GM10266 (cell line): ENCODE data around the gene GOLIM4.

ENCODE experiments used
- DNase-seq: peaks from one replicate; pipeline ENCODE4 v3.0.0; 2012; ENCODE audit errors: extremely low spot score
- TF ChIP-seq, protein P1 (sequence below): IDR thresholded peaks from 2 replicates; pipeline ENCODE4 v1.5.1; 2012; ENCODE audit warnings: mild to moderate bottlenecking, low read depth; ENCODE audit not compliant: control insufficient read depth, insufficient read depth; ENCODE audit errors: missing control alignments

Gene GOLIM4

GRCh38 chr3:168047936-168048335 lies 47.8 kb downstream of the GOLIM4 start:
- no peak for DNase-seq
- TF ChIP-seq, protein P1, sequence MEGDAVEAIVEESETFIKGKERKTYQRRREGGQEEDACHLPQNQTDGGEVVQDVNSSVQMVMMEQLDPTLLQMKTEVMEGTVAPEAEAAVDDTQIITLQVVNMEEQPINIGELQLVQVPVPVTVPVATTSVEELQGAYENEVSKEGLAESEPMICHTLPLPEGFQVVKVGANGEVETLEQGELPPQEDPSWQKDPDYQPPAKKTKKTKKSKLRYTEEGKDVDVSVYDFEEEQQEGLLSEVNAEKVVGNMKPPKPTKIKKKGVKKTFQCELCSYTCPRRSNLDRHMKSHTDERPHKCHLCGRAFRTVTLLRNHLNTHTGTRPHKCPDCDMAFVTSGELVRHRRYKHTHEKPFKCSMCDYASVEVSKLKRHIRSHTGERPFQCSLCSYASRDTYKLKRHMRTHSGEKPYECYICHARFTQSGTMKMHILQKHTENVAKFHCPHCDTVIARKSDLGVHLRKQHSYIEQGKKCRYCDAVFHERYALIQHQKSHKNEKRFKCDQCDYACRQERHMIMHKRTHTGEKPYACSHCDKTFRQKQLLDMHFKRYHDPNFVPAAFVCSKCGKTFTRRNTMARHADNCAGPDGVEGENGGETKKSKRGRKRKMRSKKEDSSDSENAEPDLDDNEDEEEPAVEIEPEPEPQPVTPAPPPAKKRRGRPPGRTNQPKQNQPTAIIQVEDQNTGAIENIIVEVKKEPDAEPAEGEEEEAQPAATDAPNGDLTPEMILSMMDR, result no peak

GRCh38 chr3:168047190-168047795 lies 48.4 kb downstream of the GOLIM4 start:
- TF ChIP-seq, protein P1, result peak; percentile 90
- DNase-seq, result peak; percentile 69

- TF ChIP-seq, protein P1, result no peak
- DNase-seq, result no peak
Observed at GRCh38 chr3:168044049-168044448, 51.7 kb downstream of the GOLIM4 start.

- peak; percentile 29 for DNase-seq
- TF ChIP-seq, protein P1, result peak; percentile 36
Observed at GRCh38 chr3:168040607-168041208, 55.0 kb downstream of the GOLIM4 start.

DNA sequence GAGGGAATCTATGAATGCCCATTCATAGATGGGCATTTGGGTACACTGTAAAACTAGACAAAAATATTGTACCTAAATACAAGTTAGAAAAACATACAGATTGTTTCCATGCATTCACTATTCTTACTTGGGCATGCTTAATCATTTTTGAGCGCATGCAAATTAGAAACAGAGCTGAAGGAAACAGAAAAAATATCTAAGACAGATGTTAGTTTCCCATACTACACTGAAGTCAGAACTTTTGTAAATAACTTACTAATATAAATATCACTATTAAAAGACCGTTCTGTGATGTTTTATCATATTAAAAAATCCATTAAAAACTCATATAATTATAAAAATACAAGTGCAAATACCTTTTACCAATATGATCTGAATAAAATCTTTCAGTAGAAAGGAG lies 58.7 kb downstream of the GOLIM4 start:
- TF ChIP-seq, protein P1, result no peak

DNA sequence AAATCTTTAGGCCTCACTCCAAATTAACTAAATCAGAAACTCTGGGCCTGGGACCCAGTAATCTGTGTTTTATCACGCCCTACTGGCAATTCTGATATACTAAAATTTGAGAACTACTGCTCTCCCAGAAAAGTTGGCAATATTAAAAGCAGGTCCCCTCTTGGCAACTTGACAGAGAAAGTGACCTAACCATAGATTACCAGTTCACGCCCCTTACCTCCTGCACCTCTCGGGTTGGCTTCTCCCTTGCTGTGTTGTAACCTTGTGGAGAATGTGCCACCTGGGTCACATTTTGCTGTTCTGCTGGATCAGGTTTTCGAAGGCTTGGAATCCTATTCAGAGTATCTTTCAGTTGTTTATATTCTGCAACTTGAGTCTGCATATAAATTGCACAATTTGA lies 59.1 kb downstream of the GOLIM4 start:
- TF ChIP-seq, protein P1, result no peak
- DNase-seq, result no peak

More for the DNA sequence above, 58.7 kb downstream of the GOLIM4 start:
- DNase-seq, result no peak
